ENCODE results near the gene AKAP8L.

AKAP8L gene

DNA sequence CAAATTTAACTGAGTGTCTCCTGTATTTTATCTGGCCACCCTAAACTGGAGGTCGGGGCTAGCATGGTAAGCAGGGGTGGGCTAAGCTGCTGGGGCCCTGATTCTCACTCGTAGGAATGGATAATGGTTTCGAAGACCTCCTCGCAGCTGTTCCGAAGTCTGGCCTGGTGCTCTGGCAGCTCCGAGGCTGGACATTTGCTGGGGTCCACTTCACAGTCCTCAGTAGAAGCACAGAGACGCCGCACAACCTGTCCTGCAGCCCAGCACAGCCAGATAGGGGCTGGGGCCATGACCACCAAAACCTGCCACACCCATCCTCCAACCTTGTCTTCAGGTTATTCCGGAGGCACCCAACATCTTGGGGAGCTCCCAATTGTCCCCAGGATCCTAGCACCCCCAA lies 37.2 kb upstream of the AKAP8L start:
- no peaks in the 10 kb centered on the region for H3K36me3 ChIP-seq (ENCODE audit: control insufficient read depth, low read depth, low read length)
- no peak overlapping the region for H3K9ac ChIP-seq (ENCODE audit: low read length)
- no peak overlapping the region for H3K27ac ChIP-seq (ENCODE audit: low read length)
- peaks cover 80% of the 10 kb centered on the region for H3K27me3 ChIP-seq (ENCODE audit: control insufficient read depth, insufficient read depth, low read length)
- H3K4me1 ChIP-seq (ENCODE audit: control insufficient read depth, low read depth, low read length), result peaks cover 5% of the 10 kb centered on the region
- H3K4me3 ChIP-seq (ENCODE audit: low read length), result no peak overlapping the region
- H3K9me3 ChIP-seq (ENCODE audit: control insufficient read depth, low read depth, low read length), result no peaks in the 10 kb centered on the region

DNA sequence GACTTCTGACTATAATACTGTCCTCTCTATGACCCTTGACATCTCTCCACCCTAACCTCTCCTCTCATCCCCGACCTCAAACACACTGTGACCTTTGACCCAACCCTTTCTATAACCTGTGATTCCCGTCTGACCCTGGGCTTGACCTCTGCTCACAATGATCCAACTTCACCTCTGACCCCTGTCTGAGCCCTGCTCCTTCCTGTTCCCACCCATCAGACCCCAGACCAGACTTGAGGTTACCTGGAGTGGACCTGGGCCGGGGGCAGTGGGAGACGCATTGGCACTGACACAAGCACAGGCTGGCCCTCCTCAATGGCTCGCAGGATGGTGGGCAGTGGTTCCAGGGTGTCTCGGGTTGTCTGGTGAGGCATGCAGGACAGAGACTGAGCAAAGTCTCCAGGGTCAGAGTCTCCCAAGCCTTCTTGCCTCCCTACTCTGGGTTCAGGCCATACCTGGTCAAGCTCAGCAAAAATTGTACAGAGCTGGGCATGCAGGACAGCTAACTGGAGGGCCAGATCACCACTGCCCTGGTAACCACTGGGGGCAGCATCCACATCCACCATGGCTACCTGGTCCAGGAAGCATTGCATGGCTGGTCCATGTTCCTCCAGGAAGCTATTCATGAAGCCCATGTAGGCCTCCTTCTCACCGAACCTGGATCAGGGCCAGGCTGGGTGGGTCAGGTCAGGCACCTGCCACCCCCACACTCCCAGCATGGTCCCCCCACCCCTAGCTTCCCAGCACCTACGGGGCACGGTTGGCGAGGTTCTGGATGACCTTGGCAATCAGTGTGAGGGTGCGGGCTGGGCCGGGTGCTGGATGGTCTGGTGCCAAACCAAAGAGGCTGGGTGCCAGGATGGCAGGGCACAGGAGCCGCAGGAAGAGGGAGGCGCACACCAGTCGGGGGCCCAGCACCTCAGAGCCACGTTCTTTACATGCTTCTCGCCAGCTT lies 35.4 kb upstream of the AKAP8L start:
- Histone ChIP-seq H3K36me3 (ENCODE audit: control insufficient read depth, low read depth, low read length) (no peaks in the 10 kb centered on the region), H3K4me1 (ENCODE audit: control insufficient read depth, low read depth, low read length) (peaks cover 5% of the 10 kb centered on the region), H3K27me3 (ENCODE audit: control insufficient read depth, insufficient read depth, low read length) (peaks cover 63% of the 10 kb centered on the region), H3K4me3 (ENCODE audit: low read length) (no peak overlapping the region), H3K9ac (ENCODE audit: low read length) (no peak overlapping the region), H3K9me3 (ENCODE audit: control insufficient read depth, low read depth, low read length) (no peaks in the 10 kb centered on the region), H3K27ac (ENCODE audit: low read length) (no peak overlapping the region)

DNA sequence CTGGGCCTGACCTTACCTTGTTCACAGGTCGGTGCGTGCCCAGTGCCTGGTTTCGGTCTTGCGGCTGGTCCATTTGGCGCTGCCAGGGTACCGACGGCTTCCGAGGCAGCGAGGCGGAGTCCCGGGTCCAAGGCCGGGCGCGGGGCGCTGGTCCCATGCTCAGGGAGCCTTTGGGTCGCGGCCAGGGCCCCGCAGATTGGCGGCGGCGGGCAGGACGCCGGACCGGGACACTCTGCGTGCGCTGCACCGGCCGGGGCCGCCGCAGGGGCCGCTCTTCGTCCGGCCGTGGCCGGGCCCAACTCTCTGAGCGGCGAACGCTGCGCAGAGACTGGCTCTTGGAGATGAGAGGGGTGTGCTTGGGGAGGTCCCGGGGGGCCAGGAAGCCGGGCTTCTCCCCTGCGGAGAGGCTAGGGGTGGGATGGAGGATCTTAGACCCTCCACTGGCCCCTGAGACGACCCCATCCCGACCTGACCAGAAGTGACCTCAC lies 34.3 kb upstream of the AKAP8L start:
- Histone ChIP-seq H3K36me3 (ENCODE audit: control insufficient read depth, low read depth, low read length) (no peaks in the 10 kb centered on the region), H3K4me1 (ENCODE audit: control insufficient read depth, low read depth, low read length) (peaks cover 12% of the 10 kb centered on the region), H3K27me3 (ENCODE audit: control insufficient read depth, insufficient read depth, low read length) (peaks cover 54% of the 10 kb centered on the region), H3K27ac (ENCODE audit: low read length) (no peak overlapping the region), H3K9me3 (ENCODE audit: control insufficient read depth, low read depth, low read length) (no peaks in the 10 kb centered on the region), H3K4me3 (ENCODE audit: low read length) (peak overlapping the region; percentile 51), H3K9ac (ENCODE audit: low read length) (no peak overlapping the region)

DNA sequence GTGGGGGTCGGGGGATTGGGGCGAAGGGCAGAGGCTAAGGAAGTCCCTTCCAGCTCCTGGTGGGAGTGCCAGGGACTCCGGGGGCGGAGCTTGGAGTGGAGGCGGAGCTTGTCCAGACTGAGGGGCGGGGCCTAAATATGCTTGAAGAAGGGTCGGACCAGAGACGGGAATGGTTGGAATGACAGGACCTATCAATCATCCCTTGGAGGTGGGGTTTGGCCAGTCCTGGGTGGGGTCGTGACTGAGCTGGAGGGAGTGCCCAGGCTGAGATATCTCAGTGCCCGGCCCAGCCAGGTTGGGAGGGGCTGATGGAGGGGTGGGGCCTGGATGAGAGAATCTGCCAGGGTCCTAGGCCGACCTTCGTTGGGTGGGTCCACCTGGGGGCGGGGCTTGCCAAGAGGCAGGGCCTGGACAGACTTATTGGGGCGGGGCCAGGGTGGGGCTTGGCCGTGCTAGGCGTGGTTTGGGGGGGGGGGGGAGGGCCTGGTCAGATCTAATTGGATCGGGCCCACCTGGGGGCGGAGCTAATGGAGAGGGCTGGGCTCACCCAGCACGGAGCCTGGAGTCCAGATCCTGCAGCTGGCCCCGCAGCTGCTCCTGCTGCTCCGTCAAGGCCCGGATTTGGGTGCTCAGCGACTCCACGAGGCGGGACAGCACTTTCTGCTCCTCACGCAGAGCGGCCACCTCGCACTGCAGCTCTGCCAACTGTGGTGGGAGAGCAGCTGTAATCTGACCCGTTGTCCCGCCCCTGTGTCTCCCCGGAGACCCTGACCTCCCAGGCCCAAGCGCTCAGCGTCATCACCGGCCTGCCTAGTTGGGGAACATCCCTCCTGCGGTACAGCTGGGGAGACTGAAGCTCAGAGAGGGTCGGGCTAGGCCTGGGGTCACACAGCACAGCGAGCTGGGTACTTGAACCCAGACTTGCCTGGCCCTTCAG lies 33.6 kb upstream of the AKAP8L start:
- Histone ChIP-seq H3K27ac (ENCODE audit: low read length) (no peak overlapping the region), H3K36me3 (ENCODE audit: control insufficient read depth, low read depth, low read length) (no peaks in the 10 kb centered on the region), H3K9me3 (ENCODE audit: control insufficient read depth, low read depth, low read length) (no peaks in the 10 kb centered on the region), H3K27me3 (ENCODE audit: control insufficient read depth, insufficient read depth, low read length) (peaks cover 47% of the 10 kb centered on the region), H3K4me3 (ENCODE audit: low read length) (peak overlapping the region; percentile 51), H3K9ac (ENCODE audit: low read length) (no peak overlapping the region), H3K4me1 (ENCODE audit: control insufficient read depth, low read depth, low read length) (peaks cover 12% of the 10 kb centered on the region)

DNA sequence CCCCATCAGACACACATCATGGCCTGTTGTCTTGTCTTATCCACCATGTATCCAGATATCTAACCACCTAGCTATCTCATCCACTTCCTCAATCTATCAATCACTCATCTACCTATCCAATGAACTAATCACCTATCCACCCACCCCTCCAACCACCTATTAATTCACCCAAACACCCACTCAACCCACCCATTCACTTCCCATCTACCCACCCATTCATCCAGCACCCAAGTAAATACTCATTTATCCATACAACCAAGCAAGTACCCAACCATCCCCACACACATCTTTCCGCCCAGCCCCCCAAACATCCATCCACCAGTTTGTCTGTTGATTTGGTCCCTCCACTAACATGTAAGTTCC lies 31.7 kb upstream of the AKAP8L start:
- no peaks in the 10 kb centered on the region for H3K36me3 ChIP-seq (ENCODE audit: control insufficient read depth, low read depth, low read length)
- H3K4me3 ChIP-seq (ENCODE audit: low read length), result peak overlapping the region; percentile 53
- peaks cover 28% of the 10 kb centered on the region for H3K27me3 ChIP-seq (ENCODE audit: control insufficient read depth, insufficient read depth, low read length)
- H3K9me3 ChIP-seq (ENCODE audit: control insufficient read depth, low read depth, low read length), result no peaks in the 10 kb centered on the region
- H3K9ac ChIP-seq (ENCODE audit: low read length), result no peak overlapping the region
- peaks cover 7% of the 10 kb centered on the region for H3K4me1 ChIP-seq (ENCODE audit: control insufficient read depth, low read depth, low read length)
- no peak overlapping the region for H3K27ac ChIP-seq (ENCODE audit: low read length)

DNA sequence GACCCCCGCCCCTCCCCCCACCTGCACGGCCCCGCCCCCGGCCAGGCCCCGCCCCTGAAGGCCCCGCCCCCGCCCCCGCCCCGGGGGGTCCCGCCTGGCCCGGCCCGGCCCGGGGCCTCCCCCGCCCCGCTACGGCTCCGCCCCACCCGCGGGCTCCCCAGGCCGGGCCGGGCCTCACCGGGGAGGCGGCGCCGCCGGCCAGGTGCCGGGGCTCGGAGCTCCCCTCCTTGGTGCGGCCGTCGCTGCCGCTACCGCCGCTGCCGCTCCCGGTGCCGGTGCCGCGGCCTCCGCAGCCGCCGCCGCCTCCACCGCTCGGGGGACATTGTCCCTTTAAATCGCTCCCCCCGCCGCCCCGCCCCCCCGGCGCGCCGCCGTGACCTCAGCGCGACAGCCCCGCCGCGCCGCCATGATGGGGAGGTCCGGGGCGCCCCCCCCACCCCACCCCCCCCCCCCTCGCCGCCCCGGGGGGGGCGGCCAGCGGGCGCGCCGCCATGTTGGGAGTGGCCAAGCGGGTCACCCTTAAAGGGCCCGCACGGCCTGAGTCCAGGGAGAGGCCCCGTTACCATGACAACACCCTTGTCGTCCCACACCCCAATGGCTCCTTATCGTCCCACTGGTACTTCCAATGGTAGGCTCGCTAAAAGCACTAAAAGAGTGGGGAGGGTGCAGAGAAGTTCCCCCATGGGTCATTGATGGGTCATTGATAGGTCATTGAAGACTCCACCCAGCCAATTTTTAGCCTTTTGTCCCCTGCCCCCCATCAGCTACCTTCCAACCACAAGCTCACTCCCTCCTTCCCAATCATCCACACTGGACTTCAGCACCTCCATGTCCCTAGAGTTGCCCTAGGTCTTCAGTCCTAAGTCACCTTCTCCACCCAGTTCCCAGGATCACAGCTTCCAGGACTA lies 31.1 kb upstream of the AKAP8L start, which contains the start of gene WIZ:
TSS of gene WIZ (minus strand) at position 337 of the 908 bp plus-strand sequence. CDS start 1,649 bp downstream, outside the sequence.
- H3K9ac ChIP-seq (ENCODE audit: low read length), result no peak within 1 kb of the TSS
- peaks cover 22% of the 10 kb centered on the region for H3K27me3 ChIP-seq (ENCODE audit: control insufficient read depth, insufficient read depth, low read length)
- H3K9me3 ChIP-seq (ENCODE audit: control insufficient read depth, low read depth, low read length), result no peaks in the 10 kb centered on the region
- H3K27ac ChIP-seq (ENCODE audit: low read length), result no peak within 1 kb of the TSS
- H3K4me3 ChIP-seq (ENCODE audit: low read length), result peak within 1 kb of the TSS; percentile 64
- H3K36me3 ChIP-seq (ENCODE audit: control insufficient read depth, low read depth, low read length), result no peaks in the 10 kb centered on the region
- H3K4me1 ChIP-seq (ENCODE audit: control insufficient read depth, low read depth, low read length), result peaks cover 7% of the 10 kb centered on the region

DNA sequence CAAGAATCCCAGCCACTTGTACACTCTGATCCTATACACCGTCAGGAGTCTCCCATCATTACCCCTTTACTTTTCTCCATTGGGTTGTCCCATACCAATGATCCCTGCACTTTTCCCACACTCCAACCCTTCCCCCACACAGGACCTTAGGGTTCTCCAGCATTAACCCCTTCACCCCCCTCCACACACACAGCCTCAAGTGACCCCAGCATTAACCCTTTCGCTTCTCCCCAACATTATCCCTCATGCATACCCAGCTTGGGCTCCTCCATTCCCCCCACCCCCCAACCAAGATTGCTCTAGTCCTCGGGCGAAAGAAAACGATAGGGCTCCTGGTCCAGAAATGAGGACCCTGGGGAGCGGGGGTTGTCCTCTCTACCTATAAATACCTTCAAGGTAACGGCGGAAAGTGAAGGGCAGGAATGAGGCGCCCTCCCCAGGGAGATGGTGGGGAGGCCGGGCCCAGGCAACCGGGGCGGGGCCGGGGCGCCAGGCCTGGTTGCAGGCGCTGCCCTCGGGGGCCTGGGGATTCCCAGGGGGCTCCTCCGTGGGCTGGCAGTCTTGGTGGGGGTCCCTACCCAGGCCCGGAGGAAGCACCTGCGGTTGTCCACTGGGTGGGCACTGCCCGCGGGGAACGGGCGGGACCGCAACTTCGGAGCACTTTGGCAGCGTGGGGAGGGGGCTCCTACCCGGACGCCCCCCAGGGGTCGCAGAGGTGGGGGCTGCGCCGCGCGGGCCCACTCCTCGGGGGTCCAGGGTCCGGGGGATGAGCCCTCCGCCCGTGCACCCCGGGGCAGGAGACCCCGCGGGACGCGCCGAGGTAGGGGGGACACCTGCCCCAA lies 30.2 kb upstream of the AKAP8L start:
- Histone ChIP-seq H3K9me3 (ENCODE audit: control insufficient read depth, low read depth, low read length) (no peaks in the 10 kb centered on the region), H3K27me3 (ENCODE audit: control insufficient read depth, insufficient read depth, low read length) (peaks cover 14% of the 10 kb centered on the region), H3K27ac (ENCODE audit: low read length) (no peak overlapping the region), H3K4me3 (ENCODE audit: low read length) (peak overlapping the region; percentile 64), H3K9ac (ENCODE audit: low read length) (no peak overlapping the region), H3K36me3 (ENCODE audit: control insufficient read depth, low read depth, low read length) (no peaks in the 10 kb centered on the region), H3K4me1 (ENCODE audit: control insufficient read depth, low read depth, low read length) (peaks cover 7% of the 10 kb centered on the region)

DNA sequence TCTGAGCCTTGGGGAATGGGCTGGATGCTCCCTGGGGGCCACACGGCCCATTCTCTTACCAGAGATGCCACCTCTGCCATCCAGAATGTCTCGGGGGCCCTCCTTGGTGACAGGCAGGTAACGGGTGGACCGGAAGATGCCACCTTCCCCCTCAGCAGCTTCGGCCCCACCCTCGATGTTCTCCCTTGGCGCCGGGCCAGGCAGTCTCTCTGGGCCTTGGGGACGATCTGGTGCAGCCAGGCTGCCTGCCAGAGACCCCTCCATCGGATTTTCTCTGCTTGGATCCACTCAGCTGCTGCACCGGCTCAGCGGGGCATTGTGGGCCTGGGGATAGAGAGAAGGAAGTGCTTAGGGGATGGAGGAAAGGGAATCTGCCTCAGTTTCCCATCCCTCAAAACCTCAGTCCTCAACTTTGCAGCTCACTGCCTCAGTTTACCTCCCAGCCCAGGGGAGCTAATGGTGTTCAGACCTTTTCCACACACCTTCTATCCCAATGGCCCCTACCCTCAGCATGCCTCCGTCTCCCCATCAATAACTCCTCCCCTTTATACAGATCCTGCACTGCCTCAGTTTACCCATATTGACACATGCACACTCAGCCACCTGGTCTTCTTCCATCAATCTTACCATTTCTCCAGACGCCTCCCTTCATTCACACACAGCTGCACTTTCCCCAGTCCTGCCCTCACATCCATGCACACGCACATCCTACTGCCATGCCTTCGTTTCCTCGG lies 29.4 kb upstream of the AKAP8L start:
- no peaks in the 10 kb centered on the region for H3K36me3 ChIP-seq (ENCODE audit: control insufficient read depth, low read depth, low read length)
- peaks cover 6% of the 10 kb centered on the region for H3K27me3 ChIP-seq (ENCODE audit: control insufficient read depth, insufficient read depth, low read length)
- H3K9me3 ChIP-seq (ENCODE audit: control insufficient read depth, low read depth, low read length), result no peaks in the 10 kb centered on the region
- no peak overlapping the region for H3K27ac ChIP-seq (ENCODE audit: low read length)
- H3K4me3 ChIP-seq (ENCODE audit: low read length), result peak overlapping the region; percentile 64
- no peak overlapping the region for H3K9ac ChIP-seq (ENCODE audit: low read length)
- peaks cover 7% of the 10 kb centered on the region for H3K4me1 ChIP-seq (ENCODE audit: control insufficient read depth, low read depth, low read length)

DNA sequence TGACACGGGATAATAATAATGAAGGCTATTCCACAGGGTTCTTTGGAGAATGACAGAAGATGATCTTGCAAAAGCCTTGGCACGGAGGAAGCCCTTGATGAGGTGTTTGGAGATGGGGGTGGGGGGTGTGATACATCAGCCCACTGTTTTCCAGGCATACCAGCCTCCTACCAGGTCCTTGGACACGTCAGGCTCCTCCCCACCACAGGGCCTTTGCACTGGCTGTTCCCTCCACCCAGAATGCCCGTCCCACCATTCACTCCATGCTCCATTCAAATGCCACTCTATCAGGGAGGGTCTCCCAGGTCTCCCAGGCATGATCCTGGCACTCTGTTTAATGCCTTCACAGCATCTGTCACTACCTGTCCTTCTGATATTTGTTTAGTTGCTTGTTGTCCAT lies 28.3 kb upstream of the AKAP8L start:
- H3K27me3 ChIP-seq (ENCODE audit: control insufficient read depth, insufficient read depth, low read length), result no peaks in the 10 kb centered on the region
- H3K27ac ChIP-seq (ENCODE audit: low read length), result no peak overlapping the region
- H3K9me3 ChIP-seq (ENCODE audit: control insufficient read depth, low read depth, low read length), result no peaks in the 10 kb centered on the region
- peaks cover 7% of the 10 kb centered on the region for H3K4me1 ChIP-seq (ENCODE audit: control insufficient read depth, low read depth, low read length)
- H3K9ac ChIP-seq (ENCODE audit: low read length), result no peak overlapping the region
- H3K36me3 ChIP-seq (ENCODE audit: control insufficient read depth, low read depth, low read length), result no peaks in the 10 kb centered on the region
- H3K4me3 ChIP-seq (ENCODE audit: low read length), result no peak overlapping the region

Data from iPS-18a (cell line).